Measurements from ENCODE around the gene RALB.

Gene RALB

GRCh38 chr2:120252225-120253020 lies at the start of gene RALB:
Gene RALB, plus strand, starts transcription at chr2:120252852. Its CDS starts 25,813 bp downstream, at chr2:120278665.
- DNase-seq, result peak; percentile 96 to 98
- Mint-ChIP-seq H3K4me3 (peak within 1 kb of the TSS; percentile 100), H3K9me3 (no peaks in the 10 kb centered on the region), H3K4me1 (peaks cover 61% of the 10 kb centered on the region), H3K27me3 (peaks cover 14% of the 10 kb centered on the region), H3K27ac (peak within 1 kb of the TSS; percentile 96 to 97)
- peak; percentile 94 for ATAC-seq

GRCh38 chr2:120203251-120204021 lies 49.2 kb upstream of the RALB start:
- H3K4me1 Mint-ChIP-seq, result no peaks in the 10 kb centered on the region
- no peak overlapping the region for H3K4me3 Mint-ChIP-seq
- H3K27me3 Mint-ChIP-seq, result no peaks in the 10 kb centered on the region
- no peak for ATAC-seq
- DNase-seq, result no peak
- peaks cover 5 to 7% of the 10 kb centered on the region in 2 donors for H3K9me3 Mint-ChIP-seq
- no peak overlapping the region for H3K27ac Mint-ChIP-seq

- Mint-ChIP-seq H3K4me1 (no peaks in the 10 kb centered on the region), H3K4me3 (no peak overlapping the region), H3K27ac (no peak overlapping the region), H3K27me3 (no peaks in the 10 kb centered on the region), H3K9me3 (peaks cover under 1 to 2% of the 10 kb centered on the region in 2 donors)
- DNase-seq, result no peak
- peak; percentile 6 for ATAC-seq
These were observed 48.6 kb upstream of the RALB start for GRCh38 chr2:120204022-120204405.

GRCh38 chr2:120204417-120204816 lies 48.2 kb upstream of the RALB start:
- H3K27me3 Mint-ChIP-seq, result no peaks in the 10 kb centered on the region

GRCh38 chr2:120204945-120205670 lies 47.5 kb upstream of the RALB start:
- Mint-ChIP-seq H3K27ac (no peak overlapping the region), H3K9me3 (no peaks in the 10 kb centered on the region), H3K27me3 (no peaks in the 10 kb centered on the region), H3K4me1 (no peaks in the 10 kb centered on the region), H3K4me3 (no peak overlapping the region)
- ATAC-seq (no peak), DNase-seq (peak in 1 of 2 donors; percentile 3)

More at GRCh38 chr2:120204417-120204816, 48.2 kb upstream of the RALB start:
- H3K4me1 Mint-ChIP-seq, result no peaks in the 10 kb centered on the region
- H3K4me3 Mint-ChIP-seq, result no peak overlapping the region
- DNase-seq (no peak), ATAC-seq (peak; percentile 24)
- H3K27ac Mint-ChIP-seq, result no peak overlapping the region
- H3K9me3 Mint-ChIP-seq, result no peaks in the 10 kb centered on the region

- Mint-ChIP-seq H3K9me3 (no peaks in the 10 kb centered on the region), H3K4me1 (no peaks in the 10 kb centered on the region), H3K27ac (no peak overlapping the region), H3K4me3 (no peak overlapping the region), H3K27me3 (no peaks in the 10 kb centered on the region)
- ATAC-seq, result peak; percentile 53
- DNase-seq, result peak; percentile 48 to 52
These were observed 46.5 kb upstream of the RALB start for GRCh38 chr2:120206022-120206581.

GRCh38 chr2:120208381-120209353 lies 44.0 kb upstream of the RALB start:
- no peak for ATAC-seq
- no peaks in the 10 kb centered on the region for H3K4me1 Mint-ChIP-seq
- no peak for DNase-seq
- H3K27me3 Mint-ChIP-seq, result no peaks in the 10 kb centered on the region
- H3K4me3 Mint-ChIP-seq, result no peak overlapping the region
- H3K9me3 Mint-ChIP-seq, result no peaks in the 10 kb centered on the region
- H3K27ac Mint-ChIP-seq, result no peak overlapping the region

- no peak for DNase-seq
- Mint-ChIP-seq H3K27ac (peak overlapping the region; percentile 37 to 83), H3K4me1 (no peaks in the 10 kb centered on the region), H3K4me3 (peak overlapping the region; percentile 12 to 57), H3K27me3 (no peaks in the 10 kb centered on the region), H3K9me3 (no peaks in the 10 kb centered on the region)
- peak; percentile 51 for ATAC-seq
These were observed 43.0 kb upstream of the RALB start for GRCh38 chr2:120209427-120210269.

- ATAC-seq, result peak; percentile 67
- H3K4me1 Mint-ChIP-seq, result no peaks in the 10 kb centered on the region
- H3K4me3 Mint-ChIP-seq, result peak overlapping the region; percentile 12 to 57
- no peak for DNase-seq
- peak overlapping the region in 1 of 2 donors; percentile 83 for H3K27ac Mint-ChIP-seq
- no peaks in the 10 kb centered on the region for H3K27me3 Mint-ChIP-seq
- H3K9me3 Mint-ChIP-seq, result no peaks in the 10 kb centered on the region
These were observed 42.4 kb upstream of the RALB start for GRCh38 chr2:120210270-120210693.

- ATAC-seq, result no peak
These were observed 34.5 kb upstream of the RALB start for GRCh38 chr2:120218181-120218580.

GRCh38 chr2:120219291-120219690 lies 33.4 kb upstream of the RALB start:
- H3K4me3 Mint-ChIP-seq, result no peak overlapping the region
- peaks cover 18 to 28% of the 10 kb centered on the region in 2 donors for H3K9me3 Mint-ChIP-seq
- H3K27ac Mint-ChIP-seq, result no peak overlapping the region
- no peak for ATAC-seq
- peaks cover 41% of the 10 kb centered on the region for H3K4me1 Mint-ChIP-seq
- no peaks in the 10 kb centered on the region for H3K27me3 Mint-ChIP-seq
- DNase-seq, result peak in 1 of 2 donors; percentile 4

More at GRCh38 chr2:120218181-120218580, 34.5 kb upstream of the RALB start:
- H3K9me3 Mint-ChIP-seq, result peaks cover 18 to 28% of the 10 kb centered on the region in 2 donors
- H3K4me1 Mint-ChIP-seq, result peaks cover 33% of the 10 kb centered on the region
- no peak overlapping the region for H3K4me3 Mint-ChIP-seq
- no peak overlapping the region for H3K27ac Mint-ChIP-seq
- no peaks in the 10 kb centered on the region for H3K27me3 Mint-ChIP-seq
- peak in 1 of 2 donors; percentile 1 for DNase-seq

GRCh38 chr2:120219766-120220165 lies 32.9 kb upstream of the RALB start:
- peaks cover 46% of the 10 kb centered on the region for H3K4me1 Mint-ChIP-seq
- H3K4me3 Mint-ChIP-seq, result no peak overlapping the region
- DNase-seq (peak in 1 of 2 donors; percentile 1), ATAC-seq (no peak)
- peaks cover 18 to 28% of the 10 kb centered on the region in 2 donors for H3K9me3 Mint-ChIP-seq
- no peak overlapping the region for H3K27ac Mint-ChIP-seq
- H3K27me3 Mint-ChIP-seq, result no peaks in the 10 kb centered on the region

- DNase-seq (no peak), ATAC-seq (no peak)
- peak overlapping the region; percentile 29 to 51 for H3K4me3 Mint-ChIP-seq
- no peaks in the 10 kb centered on the region for H3K27me3 Mint-ChIP-seq
- peak overlapping the region; percentile 44 to 78 for H3K27ac Mint-ChIP-seq
- H3K9me3 Mint-ChIP-seq, result peaks cover 18 to 27% of the 10 kb centered on the region in 2 donors
- peaks cover 54% of the 10 kb centered on the region for H3K4me1 Mint-ChIP-seq
These were observed 31.9 kb upstream of the RALB start for GRCh38 chr2:120220756-120221155.

Data from stimulated activated naive CD8-positive, alpha-beta T cell treated with anti-CD3 and anti-CD28 coated beads, Interleukin-15, amount 100 ng/mL, for 72 hours (primary cell).